Measurements from ENCODE around the gene THADA. TPM values are rescaled to one million over a fixed set of nuclear protein-coding genes. Genes with fewer than 3 reads are reported as not detected.

THADA gene
- total RNA-seq, 1 experiment from 2014 or later = 27.5 TPM

GRCh38 chr2:43226955-43227829, 368.6 kb downstream of the THADA start:
- CTCF ChIA-PET = interaction anchor here (0.6 to 5.1 kb wide), 32 partner anchors 9 to 302 kb away, joined by 3 to 31 read pairs (median 4); no protein-coding TSS in a partner anchor
- H3K4me3 Mint-ChIP-seq = peak overlapping the region; percentile 76
- H3K4me1 Mint-ChIP-seq = peaks cover 52% of the 10 kb centered on the region
- H3K36me3 Mint-ChIP-seq = peaks cover 15% of the 10 kb centered on the region
- peak; percentile 30 for ATAC-seq
- DNase-seq (ENCODE audit: low spot score) = peak; percentile 81
- no peaks in the 10 kb centered on the region for H3K27me3 Mint-ChIP-seq (ENCODE audit: low read depth)
- POLR2A ChIA-PET = interaction anchor here (0.6 to 2.3 kb wide), 10 partner anchors 8 to 143 kb away, joined by 3 to 12 read pairs (median 4); no protein-coding TSS in a partner anchor
- H3K27ac Mint-ChIP-seq = peak overlapping the region; percentile 60; the same call in 1 of the 2 replicates
- no peaks in the 10 kb centered on the region for H3K9me3 Mint-ChIP-seq
- peak; percentile 29; the same call in 1 of the 2 replicates for TF ChIP-seq ZNF423 (CRISPR knock-in tag; IDR thresholded peaks at IDR 0.05)
- TF ChIP-seq ZNF281 (CRISPR knock-in tag; IDR thresholded peaks at IDR 0.05) = 0 out of 2 replicates have a peak, but pooled peaks have one; percentile 38
- 0 out of 2 replicates have a peak, but pooled peaks have one; percentile 10 for TF ChIP-seq ZNF416 (CRISPR knock-in tag; IDR thresholded peaks at IDR 0.05)
- TF ChIP-seq ARID4B (CRISPR knock-in tag; IDR thresholded peaks at IDR 0.05; ENCODE audit: borderline replicate concordance) = peak; percentile 53; the same call in 1 of the 2 replicates
- 0 out of 2 replicates have a peak, but pooled peaks have one; percentile 21 for TF ChIP-seq TEAD4 (CRISPR knock-in tag; IDR thresholded peaks at IDR 0.05)
- TF ChIP-seq CREM (CRISPR knock-in tag; IDR thresholded peaks at IDR 0.05) = no peak; the same call in 1 of the 2 replicates
- TF ChIP-seq CREB1 (CRISPR knock-in tag; IDR thresholded peaks at IDR 0.05) = no peak
- TF ChIP-seq ZBTB43 (CRISPR knock-in tag; IDR thresholded peaks at IDR 0.05) = peak; percentile 47; the same call in 1 of the 2 replicates
- TF ChIP-seq E2F4 (CRISPR knock-in tag; IDR thresholded peaks at IDR 0.05; ENCODE audit: borderline replicate concordance, low read depth) = no peak
- TF ChIP-seq HMGXB4 (CRISPR knock-in tag; IDR thresholded peaks at IDR 0.05) = peak; percentile 95
- peak; percentile 28; the same call in 1 of the 2 replicates for TF ChIP-seq FOXP1 (CRISPR knock-in tag; IDR thresholded peaks at IDR 0.05; ENCODE audit: borderline replicate concordance)
- TF ChIP-seq NFATC4 (CRISPR knock-in tag; IDR thresholded peaks at IDR 0.05) = 0 out of 2 replicates have a peak, but pooled peaks have one; percentile 14
- 0 out of 2 replicates have a peak, but pooled peaks have one; percentile 66 for TF ChIP-seq ATF6 (CRISPR knock-in tag; IDR thresholded peaks at IDR 0.05)
- peak; percentile 22 for TF ChIP-seq USF2 (CRISPR knock-in tag; IDR thresholded peaks at IDR 0.05)
